Common myeloid progenitor, CD34-positive (primary cell): ENCODE measurements around the gene ALG13. TPM values are rescaled to one million over a fixed set of nuclear protein-coding genes. Genes with fewer than 3 reads are reported as not detected.
"Not testable (repeated sequence)": the region's sequence is repeated elsewhere in the genome, so short reads cannot be mapped to it uniquely, and the experiment has no call there.

Source experiments
- CTCF ChIA-PET: fragments of 350-600 bp; sonication (Branson Sonifier 250); formaldehyde crosslinking; loops from one replicate; lab custom pipeline; 2021; ENCODE audit warnings: antibody characterized with exemption; lab: Charles Lee
- POLR2A ChIA-PET: fragments of 350-600 bp; sonication (Branson Sonifier 250); formaldehyde crosslinking; loops from one replicate; lab custom pipeline; 2021; ENCODE audit warnings: antibody characterized with exemption; lab: Charles Lee
- DNase-seq, 3 donors: peaks; one replicate each; pipeline versions ENCODE4 v3.0.0 to v3.0.0-alpha.2; 2013
- H3K27ac ChIP-seq, 2 experiments: 1 replicate in 1 of 2; 2 replicates in 1 of 2; pipeline ENCODE4 v1.7.0; 2013; ENCODE audit warnings: inconsistent platforms in 2 of 2, low read length in 2 of 2, mild to moderate bottlenecking in 2 of 2, low read depth in 1 of 2, moderate library complexity in 1 of 2; ENCODE audit not compliant: severe bottlenecking in 2 of 2, insufficient read depth in 1 of 2, poor library complexity in 1 of 2
- H3K27me3 ChIP-seq, 5 experiments: replicated peaks in 2 of 5; 1 replicate in 3 of 5; 2 replicates in 2 of 5; pipeline versions ENCODE4 v1.6.1 to v1.7.0; 2013; ENCODE audit warnings: low read length in 4 of 5, mild to moderate bottlenecking in 2 of 5, moderate library complexity in 2 of 5, inconsistent platforms in 1 of 5; ENCODE audit not compliant: insufficient read depth in 5 of 5, control insufficient read depth in 4 of 5
- H3K36me3 ChIP-seq, 4 experiments: 1 replicate in 2 of 4; 2 replicates in 2 of 4; pipeline versions ENCODE4 v1.6.1 to v1.7.0; 2013; ENCODE audit warnings: low read length in 3 of 4, control low read depth in 1 of 4, mild to moderate bottlenecking in 1 of 4; ENCODE audit not compliant: control insufficient read depth in 4 of 4, insufficient read depth in 4 of 4
- H3K4me1 ChIP-seq, 4 experiments: 1 replicate in 3 of 4; 2 replicates in 1 of 4; pipeline versions ENCODE4 v1.6.1 to v1.7.1; 2013; ENCODE audit warnings: low read length in 3 of 4, mild to moderate bottlenecking in 3 of 4, control low read depth in 1 of 4, inconsistent platforms in 1 of 4, moderate library complexity in 1 of 4; ENCODE audit not compliant: control insufficient read depth in 4 of 4, insufficient read depth in 4 of 4; ENCODE audit errors: control extremely low read depth in 1 of 4
- H3K4me3 ChIP-seq, 7 experiments: 1 replicate in 4 of 7; 2 replicates in 3 of 7; pipeline versions ENCODE4 v1.5.1 to v1.7.0; 2013; ENCODE audit warnings: mild to moderate bottlenecking in 7 of 7, low read length in 6 of 7, moderate library complexity in 6 of 7, inconsistent platforms in 2 of 7, low read depth in 2 of 7, control low read depth in 1 of 7; ENCODE audit not compliant: insufficient read depth in 4 of 7, control insufficient read depth in 1 of 7; ENCODE audit errors: extremely low read depth in 1 of 7
- H3K9me3 ChIP-seq, 5 experiments: 1 replicate in 4 of 5; 2 replicates in 1 of 5; pipeline versions ENCODE4 v1.6.1 to v1.7.1; 2013; ENCODE audit warnings: low read length in 4 of 5, mild to moderate bottlenecking in 2 of 5, inconsistent platforms in 1 of 5, low read depth in 1 of 5, moderate library complexity in 1 of 5; ENCODE audit not compliant: control insufficient read depth in 4 of 5, insufficient read depth in 2 of 5; ENCODE audit errors: control extremely low read depth in 1 of 5
- WGBS: methylation state at CpG from one replicate; pipeline ENCODE4 v1.1.5; 2013; ENCODE audit not compliant: insufficient coverage; 5-methylcytosine and 5-hydroxymethylcytosine counted together
- polyA plus RNA-seq: library from polyadenylated mRNA; unstranded; fragments of 120-200 nt; gene quantifications from one replicate; pipeline ENCODE4 v1.2.1, GENCODE V29; 2013

The ALG13 gene
- polyA plus RNA-seq, result 79.8 TPM

GRCh38 chrX:111680988-111681779 lies at the start of gene ALG13:
ALG13 (plus strand) TSS chrX:111681170; CDS start chrX:111681219, 49 bp downstream.
- peak; percentile 94 to 98 (median 98) for DNase-seq
- peaks cover 0 to 22% (median 0%) of the 10 kb centered on the region in 5 experiments for H3K27me3 ChIP-seq
- peak within 1 kb of the TSS; percentile 96 to 97 for H3K27ac ChIP-seq
- peaks cover 0 to 3% (median 0%) of the 10 kb centered on the region in 5 experiments for H3K9me3 ChIP-seq
- peak within 1 kb of the TSS; percentile 72 to 82 (median 74) for H3K4me3 ChIP-seq
- 18% methylated on average over 66 of the region's 69 CpGs for WGBS
- CTCF ChIA-PET, result no interaction called here
- peaks cover 0 to 9% (median 3%) of the 10 kb centered on the region in 4 experiments for H3K4me1 ChIP-seq
- H3K36me3 ChIP-seq, result peaks cover 0 to 18% (median 7%) of the 10 kb centered on the region in 4 experiments
- POLR2A ChIA-PET, result interaction anchor here (0.6 to 1.2 kb wide), 3 partner anchors 10 to 596 kb away, joined by 3 read pairs; no protein-coding TSS in a partner anchor

GRCh38 chrX:111634823-111635729 lies 45.9 kb upstream of the ALG13 start:
- no peak overlapping the region for H3K27ac ChIP-seq
- ChIA-PET POLR2A (no interaction called here), CTCF (no interaction called here)
- no peak for DNase-seq
- no CpG with 5 or more reads among the region's 1 CpG for WGBS
- no peaks in the 10 kb centered on the region for H3K27me3 ChIP-seq
- no peak overlapping the region for H3K4me3 ChIP-seq
- no peaks in the 10 kb centered on the region for H3K9me3 ChIP-seq
- no peaks in the 10 kb centered on the region for H3K36me3 ChIP-seq
- H3K4me1 ChIP-seq, result no peaks in the 10 kb centered on the region

DNA sequence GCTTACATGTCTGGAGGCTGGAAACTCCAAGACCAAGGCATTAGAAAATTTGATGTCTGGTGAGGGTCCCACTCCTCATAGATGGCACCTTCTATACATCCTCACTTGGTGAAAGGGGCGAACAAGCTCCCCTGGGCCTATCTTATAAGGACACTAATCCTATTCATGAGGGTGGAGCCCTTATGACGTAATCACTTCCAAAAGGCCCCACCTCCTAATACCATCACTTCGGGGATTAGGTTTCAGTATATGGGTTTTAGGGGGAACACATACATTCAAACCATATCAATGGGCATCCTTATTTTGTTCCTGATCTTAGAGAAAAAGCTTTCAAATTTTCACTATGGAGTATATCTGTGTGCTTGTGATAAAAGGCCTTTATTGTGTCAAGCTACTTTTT lies 39.0 kb upstream of the ALG13 start:
- WGBS, result no CpG with 5 or more reads among the region's 3 CpGs
- POLR2A ChIA-PET, result no interaction called here
- Histone ChIP-seq H3K27ac (no peak overlapping the region), H3K27me3 (no peaks in the 10 kb centered on the region), H3K36me3 (no peaks in the 10 kb centered on the region), H3K9me3 (no peaks in the 10 kb centered on the region), H3K4me1 (no peaks in the 10 kb centered on the region), H3K4me3 (no peak overlapping the region)
- no peak for DNase-seq
- CTCF ChIA-PET, result no interaction called here

GRCh38 chrX:111645165-111645564 lies 35.8 kb upstream of the ALG13 start:
- H3K9me3 ChIP-seq, POLR2A ChIA-PET, H3K27me3 ChIP-seq, H3K4me3 ChIP-seq, H3K36me3 ChIP-seq, H3K4me1 ChIP-seq, H3K27ac ChIP-seq, CTCF ChIA-PET, DNase-seq: not testable (repeated sequence)
- 100% methylated on average over 3 of the region's 3 CpGs for WGBS

- Histone ChIP-seq H3K36me3 (no peaks in the 10 kb centered on the region), H3K27me3 (no peaks in the 10 kb centered on the region), H3K9me3 (peaks cover 0 to 2% (median 0%) of the 10 kb centered on the region in 5 experiments), H3K27ac (no peak overlapping the region), H3K4me1 (no peaks in the 10 kb centered on the region), H3K4me3 (no peak overlapping the region)
- no peak for DNase-seq
- POLR2A ChIA-PET, result no interaction called here
- CTCF ChIA-PET, result no interaction called here
Measured at GRCh38 chrX:111645607-111646006, 35.4 kb upstream of the ALG13 start.

GRCh38 chrX:111646515-111646914 lies 34.5 kb upstream of the ALG13 start:
- no peak for DNase-seq

More at GRCh38 chrX:111646515-111646914, 34.5 kb upstream of the ALG13 start:
- Histone ChIP-seq H3K9me3 (peaks cover 0 to 2% (median 0%) of the 10 kb centered on the region in 5 experiments), H3K36me3 (no peaks in the 10 kb centered on the region), H3K27me3 (no peaks in the 10 kb centered on the region), H3K4me3 (no peak overlapping the region), H3K27ac (no peak overlapping the region), H3K4me1 (no peaks in the 10 kb centered on the region)
- no CpG with 5 or more reads among the region's 1 CpG for WGBS
- ChIA-PET CTCF (no interaction called here), POLR2A (no interaction called here)
